Erythroblast (primary cell): ENCODE results near the gene MEGF8.

Source experiments
- GATA1 ChIP-seq: IDR thresholded peaks from 2 replicates; pipeline ENCODE4 v1.6.1; 2011; ENCODE audit warnings: low read depth, mild to moderate bottlenecking, control low read depth, low read length, moderate library complexity
- POLR2A ChIP-seq: IDR thresholded peaks from 2 replicates; pipeline ENCODE4 v1.6.1; 2011; ENCODE audit warnings: mild to moderate bottlenecking, low read length

GRCh38 chr19:42335374-42335936 is 10.0 kb downstream of the MEGF8 start:
- TF ChIP-seq POLR2A (no peak), GATA1 (no peak)
